HG02840 (cell line): ENCODE data around the gene MEAK7.
A peak's percentile ranks its signal among the peaks of the same experiment; 100 is the strongest.

Experiments used
- ATAC-seq: cut with Tn5 transposase; IDR thresholded peaks from one replicate; pipeline ENCODE4 v1.9.1; 2021; ENCODE audit warnings: mild to moderate bottlenecking, moderate library complexity, moderate number of reproducible peaks; ENCODE audit not compliant: unreplicated experiment, low FRiP score

The MEAK7 gene

GRCh38 chr16:84504420-84505248 is at the start of gene MEAK7:
Gene MEAK7, minus strand, starts transcription at chr16:84504659. Its CDS starts 6,573 bp downstream, at chr16:84498086.
- peak; percentile 91 for ATAC-seq

GRCh38 chr16:84553873-84554399 is 49.5 kb upstream of the MEAK7 start:
- no peak for ATAC-seq

GRCh38 chr16:84552135-84552534 is 47.7 kb upstream of the MEAK7 start:
- ATAC-seq = no peak

GRCh38 chr16:84550096-84550495 is 45.6 kb upstream of the MEAK7 start:
- ATAC-seq = no peak

- ATAC-seq = no peak
Observed at GRCh38 chr16:84548971-84549844, 44.7 kb upstream of the MEAK7 start.

GRCh38 chr16:84548508-84548907 is 44.0 kb upstream of the MEAK7 start:
- ATAC-seq = no peak

- ATAC-seq = no peak
Observed at GRCh38 chr16:84547546-84548061, 43.1 kb upstream of the MEAK7 start.

- no peak for ATAC-seq
Observed at GRCh38 chr16:84546669-84547545, 42.4 kb upstream of the MEAK7 start.

- no peak for ATAC-seq
Observed at GRCh38 chr16:84545114-84545737, 40.8 kb upstream of the MEAK7 start.

- no peak for ATAC-seq
Observed at GRCh38 chr16:84544031-84544773, 39.7 kb upstream of the MEAK7 start.

- ATAC-seq = no peak
Observed at GRCh38 chr16:84543253-84543652, 38.8 kb upstream of the MEAK7 start.

GRCh38 chr16:84541999-84542817 is 37.7 kb upstream of the MEAK7 start:
- no peak for ATAC-seq

- no peak for ATAC-seq
Observed at GRCh38 chr16:84540194-84540593, 35.7 kb upstream of the MEAK7 start.

GRCh38 chr16:84538222-84538840 is 33.9 kb upstream of the MEAK7 start:
- ATAC-seq = no peak

- no peak for ATAC-seq
Observed at GRCh38 chr16:84537491-84538151, 33.2 kb upstream of the MEAK7 start.

GRCh38 chr16:84535851-84536250 is 31.4 kb upstream of the MEAK7 start:
- no peak for ATAC-seq

GRCh38 chr16:84535408-84535807 is 30.9 kb upstream of the MEAK7 start:
- no peak for ATAC-seq
